Hematopoietic multipotent progenitor cell (in vitro differentiated cells): ENCODE measurements around the gene SLC35A3. TPM values are rescaled to one million over a fixed set of nuclear protein-coding genes. Genes with fewer than 3 reads are reported as not detected.

Source experiments
- DNase-seq, 3 donors: peaks; one replicate each; pipeline ENCODE4 v3.0.0-alpha.2; 2011 to 2015; ENCODE audit warnings: low read depth in 2 of 3, low spot score in 2 of 3
- small RNA-seq: library from RNA; depleted of rRNA; stranded (forward); fragments of <200 nt; gene quantifications from one replicate; pipeline ENCODE3, GENCODE V24; 2012
- total RNA-seq: library from RNA; depleted of rRNA; stranded (reverse); fragments of >200 nt; gene quantifications from one replicate; pipeline ENCODE4 v1.2.3, GENCODE V29; 2012

The SLC35A3 gene
- total RNA-seq, 1 donor: 16.2 TPM

- DNase-seq: no peak
These were observed 105.0 kb downstream of the SLC35A3 start for GRCh38 chr1:100074604-100075395.

GRCh38 chr1:100075773-100076172 lies 106.0 kb downstream of the SLC35A3 start:
- DNase-seq: no peak

- DNase-seq: no peak
These were observed 106.5 kb downstream of the SLC35A3 start for GRCh38 chr1:100076319-100076718.

- no peak for DNase-seq
These were observed 106.9 kb downstream of the SLC35A3 start for GRCh38 chr1:100076744-100077143.

GRCh38 chr1:100077531-100077930 lies 107.7 kb downstream of the SLC35A3 start:
- DNase-seq: peak in 2 of 3 donors; percentile 9 to 31

- DNase-seq: no peak
These were observed 110.5 kb downstream of the SLC35A3 start for GRCh38 chr1:100080331-100080730.

Small RNA genes within 50 kb of the gene (small RNA-seq; reads per million reads assigned to genes)
- gene RNU6-1318P (not detected), gene RNU6-750P (not detected)

Other genes starting within 250 kb of the SLC35A3 start
- gene FRRS1, start 203.4 kb upstream of the SLC35A3 start, total RNA-seq: 4.3 TPM
- gene AGL, start 119.6 kb upstream of the SLC35A3 start, total RNA-seq: 5.7 TPM
- 1.3 TPM for gene SASS6, start 162.9 kb downstream of the SLC35A3 start, total RNA-seq
- 3.8 TPM for gene TRMT13, start 163.2 kb downstream of the SLC35A3 start, total RNA-seq
- 0.27 TPM for gene LRRC39, start 208.3 kb downstream of the SLC35A3 start, total RNA-seq